Endothelial cell (in vitro differentiated cells): ENCODE data around the gene MCCD1. TPM values are rescaled to one million over a fixed set of nuclear protein-coding genes. Genes with fewer than 3 reads are reported as not detected.

Experiments used
- DNase-seq: peaks from one replicate; pipeline ENCODE4 v3.0.0; 2021; ENCODE audit warnings: low spot score
- H3K27ac Mint-ChIP-seq: one replicate; pipeline ENCODE4 v1.8.0; 2021; ENCODE audit warnings: mixed read lengths, inconsistent platforms; ENCODE audit not compliant: unreplicated experiment
- H3K27me3 Mint-ChIP-seq: one replicate; pipeline ENCODE4 v1.8.0; 2021; ENCODE audit warnings: mild to moderate bottlenecking, moderate library complexity, mixed read lengths, inconsistent platforms; ENCODE audit not compliant: unreplicated experiment
- H3K36me3 Mint-ChIP-seq: one replicate; pipeline ENCODE4 v1.8.0; 2021; ENCODE audit warnings: mild to moderate bottlenecking, low read depth, mixed read lengths, inconsistent platforms; ENCODE audit not compliant: unreplicated experiment
- H3K4me1 Mint-ChIP-seq: one replicate; pipeline ENCODE4 v1.8.0; 2021; ENCODE audit warnings: mild to moderate bottlenecking, mixed read lengths, inconsistent platforms; ENCODE audit not compliant: unreplicated experiment
- H3K4me3 Mint-ChIP-seq: one replicate; pipeline ENCODE4 v1.8.0; 2021; ENCODE audit warnings: mild to moderate bottlenecking, mixed read lengths, inconsistent platforms; ENCODE audit not compliant: unreplicated experiment
- H3K9me3 Mint-ChIP-seq: one replicate; pipeline ENCODE4 v1.8.0; 2021; ENCODE audit warnings: mixed read lengths, inconsistent platforms; ENCODE audit not compliant: unreplicated experiment
- CTCF ChIP-seq: fragments of 200-600 bp; sonication (generic); IDR thresholded peaks from one replicate; pipeline ENCODE4 v1.5.0; 2021; ENCODE audit warnings: antibody characterized with exemption; ENCODE audit not compliant: unreplicated experiment
- total RNA-seq: library from RNA; stranded (reverse); fragmentation: NEBNext Ultra II Directional; extraction: Animal tissue kit (Norgen Biotek cat#: 25700); gene quantifications from one replicate; pipeline ENCODE4 v1.2.1, GENCODE V29; 2021; ENCODE audit not compliant: unreplicated experiment

The MCCD1 gene
- total RNA-seq, 1 donor from 2014 or later = not detected

GRCh38 chr6:31569861-31570536 is 41.2 kb downstream of the MCCD1 start:
- H3K9me3 Mint-ChIP-seq = no peaks in the 10 kb centered on the region
- no peak overlapping the region for H3K4me3 Mint-ChIP-seq
- no peak for TF ChIP-seq CTCF
- peaks cover 5% of the 10 kb centered on the region for H3K27me3 Mint-ChIP-seq
- no peak for DNase-seq
- H3K36me3 Mint-ChIP-seq = no peaks in the 10 kb centered on the region
- peaks cover 14% of the 10 kb centered on the region for H3K4me1 Mint-ChIP-seq
- no peak overlapping the region for H3K27ac Mint-ChIP-seq

DNA sequence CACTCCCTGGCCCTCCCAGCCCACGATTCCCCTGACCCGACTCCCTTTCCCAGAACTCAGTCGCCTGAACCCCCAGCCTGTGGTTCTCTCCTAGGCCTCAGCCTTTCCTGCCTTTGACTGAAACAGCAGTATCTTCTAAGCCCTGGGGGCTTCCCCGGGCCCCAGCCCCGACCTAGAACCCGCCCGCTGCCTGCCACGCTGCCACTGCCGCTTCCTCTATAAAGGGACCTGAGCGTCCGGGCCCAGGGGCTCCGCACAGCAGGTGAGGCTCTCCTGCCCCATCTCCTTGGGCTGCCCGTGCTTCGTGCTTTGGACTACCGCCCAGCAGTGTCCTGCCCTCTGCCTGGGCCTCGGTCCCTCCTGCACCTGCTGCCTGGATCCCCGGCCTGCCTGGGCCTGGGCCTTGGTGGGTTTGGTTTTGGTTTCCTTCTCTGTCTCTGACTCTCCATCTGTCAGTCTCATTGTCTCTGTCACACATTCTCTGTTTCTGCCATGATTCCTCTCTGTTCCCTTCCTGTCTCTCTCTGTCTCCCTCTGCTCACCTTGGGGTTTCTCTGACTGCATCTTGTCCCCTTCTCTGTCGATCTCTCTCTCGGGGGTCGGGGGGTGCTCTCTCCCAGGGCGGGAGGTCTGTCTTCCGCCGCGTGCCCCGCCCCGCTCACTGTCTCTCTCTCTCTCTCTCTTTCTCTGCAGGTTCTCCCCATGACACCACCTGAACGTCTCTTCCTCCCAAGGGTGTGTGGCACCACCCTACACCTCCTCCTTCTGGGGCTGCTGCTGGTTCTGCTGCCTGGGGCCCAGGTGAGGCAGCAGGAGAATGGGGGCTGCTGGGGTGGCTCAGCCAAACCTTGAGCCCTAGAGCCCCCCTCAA is 43.5 kb downstream of the MCCD1 start, which contains the start of gene LTA:
Gene LTA, plus strand, starts transcription at position 249 of the 871 bp plus-strand sequence. Its CDS starts 454 bp downstream, at position 703.
- no peak for TF ChIP-seq CTCF
- H3K36me3 Mint-ChIP-seq = no peaks in the 10 kb centered on the region
- H3K4me3 Mint-ChIP-seq = no peak within 1 kb of the TSS
- peaks cover 9% of the 10 kb centered on the region for H3K27me3 Mint-ChIP-seq
- H3K9me3 Mint-ChIP-seq = no peaks in the 10 kb centered on the region
- peak within 1 kb of the TSS; percentile 13 for H3K27ac Mint-ChIP-seq
- H3K4me1 Mint-ChIP-seq = peaks cover 15% of the 10 kb centered on the region
- DNase-seq = no peak

DNA sequence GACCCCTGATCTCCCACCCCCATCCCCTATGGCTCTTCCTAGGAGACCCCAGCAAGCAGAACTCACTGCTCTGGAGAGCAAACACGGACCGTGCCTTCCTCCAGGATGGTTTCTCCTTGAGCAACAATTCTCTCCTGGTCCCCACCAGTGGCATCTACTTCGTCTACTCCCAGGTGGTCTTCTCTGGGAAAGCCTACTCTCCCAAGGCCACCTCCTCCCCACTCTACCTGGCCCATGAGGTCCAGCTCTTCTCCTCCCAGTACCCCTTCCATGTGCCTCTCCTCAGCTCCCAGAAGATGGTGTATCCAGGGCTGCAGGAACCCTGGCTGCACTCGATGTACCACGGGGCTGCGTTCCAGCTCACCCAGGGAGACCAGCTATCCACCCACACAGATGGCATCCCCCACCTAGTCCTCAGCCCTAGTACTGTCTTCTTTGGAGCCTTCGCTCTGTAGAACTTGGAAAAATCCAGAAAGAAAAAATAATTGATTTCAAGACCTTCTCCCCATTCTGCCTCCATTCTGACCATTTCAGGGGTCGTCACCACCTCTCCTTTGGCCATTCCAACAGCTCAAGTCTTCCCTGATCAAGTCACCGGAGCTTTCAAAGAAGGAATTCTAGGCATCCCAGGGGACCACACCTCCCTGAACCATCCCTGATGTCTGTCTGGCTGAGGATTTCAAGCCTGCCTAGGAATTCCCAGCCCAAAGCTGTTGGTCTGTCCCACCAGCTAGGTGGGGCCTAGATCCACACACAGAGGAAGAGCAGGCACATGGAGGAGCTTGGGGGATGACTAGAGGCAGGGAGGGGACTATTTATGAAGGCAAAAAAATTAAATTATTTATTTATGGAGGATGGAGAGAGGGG is 44.7 kb downstream of the MCCD1 start:
- no peak for TF ChIP-seq CTCF
- Mint-ChIP-seq H3K9me3 (no peaks in the 10 kb centered on the region), H3K4me1 (peaks cover 13% of the 10 kb centered on the region), H3K27me3 (peaks cover 9% of the 10 kb centered on the region), H3K4me3 (no peak overlapping the region), H3K36me3 (no peaks in the 10 kb centered on the region), H3K27ac (peak overlapping the region; percentile 42)
- no peak for DNase-seq

- Mint-ChIP-seq H3K4me1 (peaks cover 13% of the 10 kb centered on the region), H3K27ac (no peak overlapping the region), H3K4me3 (no peak overlapping the region), H3K36me3 (no peaks in the 10 kb centered on the region), H3K9me3 (no peaks in the 10 kb centered on the region), H3K27me3 (peaks cover 8% of the 10 kb centered on the region)
- DNase-seq = no peak
- TF ChIP-seq CTCF = no peak
These were observed 45.6 kb downstream of the MCCD1 start for GRCh38 chr6:31574106-31575061.
